ENCODE measurements around the gene TRIM28.

The TRIM28 gene

DNA sequence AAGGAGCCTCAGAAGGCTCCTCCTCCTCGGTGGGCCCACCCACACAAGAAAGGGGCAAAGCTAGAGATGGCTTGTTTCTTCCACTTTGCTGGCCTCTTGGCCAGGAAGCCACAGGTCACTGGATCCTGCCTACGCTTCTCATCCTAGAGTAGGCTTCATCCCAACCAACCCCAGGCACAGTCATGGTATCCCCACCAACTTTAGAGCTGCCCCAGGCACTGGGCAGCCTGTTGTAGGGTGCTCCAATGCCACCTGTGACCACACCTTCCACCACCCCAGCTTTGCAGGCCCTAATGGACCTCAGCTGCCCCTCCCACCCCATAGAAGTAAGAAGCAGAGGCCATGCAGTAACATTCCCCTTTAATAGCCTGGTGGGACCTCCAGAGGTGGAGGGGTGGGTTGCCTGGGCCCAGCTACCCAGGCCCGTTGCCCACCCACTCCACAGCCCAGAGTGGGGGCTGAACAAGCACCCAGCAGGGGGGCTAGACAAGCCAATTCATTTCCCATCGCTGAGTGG, 11.6 kb downstream of the TRIM28 start:
- Histone ChIP-seq H3K9ac (ENCODE audit: low read length) (peak overlapping the region; percentile 96), H3K27me3 (ENCODE audit: control insufficient read depth, insufficient read depth, low read length) (no peaks in the 10 kb centered on the region), H3K4me3 (ENCODE audit: low read length) (peak overlapping the region; percentile 38), H3K36me3 (ENCODE audit: control insufficient read depth, insufficient read depth, low read length) (peaks cover 12% of the 10 kb centered on the region), H3K9me3 (ENCODE audit: control insufficient read depth, low read length) (no peaks in the 10 kb centered on the region), H3K4me1 (ENCODE audit: control insufficient read depth, insufficient read depth, low read length) (peaks cover 33% of the 10 kb centered on the region)

DNA sequence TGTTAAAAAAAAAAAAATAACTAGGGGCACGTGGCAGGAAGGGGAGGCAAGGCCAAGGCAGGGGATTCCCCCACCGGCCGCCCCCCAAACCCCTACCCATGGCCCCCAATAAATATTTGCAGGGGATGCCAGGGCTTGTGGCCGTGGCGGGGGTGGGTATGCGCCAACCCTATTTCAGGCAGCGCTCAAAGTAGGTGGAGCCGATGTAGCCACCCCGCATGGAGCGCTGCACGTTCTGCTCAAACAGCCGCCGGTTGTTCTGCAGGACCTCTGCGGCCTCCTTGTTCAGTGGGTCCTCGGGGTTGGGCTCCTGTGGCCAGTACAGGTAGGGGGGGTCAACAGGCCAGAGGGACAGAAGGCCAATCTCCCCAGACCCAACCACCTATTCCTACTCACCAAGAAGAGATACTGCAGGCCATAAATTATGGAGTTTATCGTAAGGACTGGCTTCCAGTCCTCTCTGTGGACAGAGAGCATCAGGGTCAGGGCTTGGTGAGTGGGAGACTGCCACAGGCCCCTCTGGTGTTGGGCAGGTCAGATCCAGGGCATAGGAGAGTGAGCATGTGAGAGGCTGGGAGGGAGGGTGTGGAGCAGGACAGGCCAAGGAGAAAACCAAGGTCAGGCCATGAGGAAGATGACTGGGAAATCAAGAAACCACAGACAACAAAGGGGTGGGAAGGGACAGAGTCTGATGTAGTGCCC, 12.2 kb downstream of the TRIM28 start:
- Histone ChIP-seq H3K9ac (ENCODE audit: low read length) (no peak overlapping the region), H3K4me1 (ENCODE audit: control insufficient read depth, insufficient read depth, low read length) (peaks cover 33% of the 10 kb centered on the region), H3K36me3 (ENCODE audit: control insufficient read depth, insufficient read depth, low read length) (peaks cover 8% of the 10 kb centered on the region), H3K27me3 (ENCODE audit: control insufficient read depth, insufficient read depth, low read length) (no peaks in the 10 kb centered on the region), H3K9me3 (ENCODE audit: control insufficient read depth, low read length) (no peaks in the 10 kb centered on the region), H3K4me3 (ENCODE audit: low read length) (no peak overlapping the region)

DNA sequence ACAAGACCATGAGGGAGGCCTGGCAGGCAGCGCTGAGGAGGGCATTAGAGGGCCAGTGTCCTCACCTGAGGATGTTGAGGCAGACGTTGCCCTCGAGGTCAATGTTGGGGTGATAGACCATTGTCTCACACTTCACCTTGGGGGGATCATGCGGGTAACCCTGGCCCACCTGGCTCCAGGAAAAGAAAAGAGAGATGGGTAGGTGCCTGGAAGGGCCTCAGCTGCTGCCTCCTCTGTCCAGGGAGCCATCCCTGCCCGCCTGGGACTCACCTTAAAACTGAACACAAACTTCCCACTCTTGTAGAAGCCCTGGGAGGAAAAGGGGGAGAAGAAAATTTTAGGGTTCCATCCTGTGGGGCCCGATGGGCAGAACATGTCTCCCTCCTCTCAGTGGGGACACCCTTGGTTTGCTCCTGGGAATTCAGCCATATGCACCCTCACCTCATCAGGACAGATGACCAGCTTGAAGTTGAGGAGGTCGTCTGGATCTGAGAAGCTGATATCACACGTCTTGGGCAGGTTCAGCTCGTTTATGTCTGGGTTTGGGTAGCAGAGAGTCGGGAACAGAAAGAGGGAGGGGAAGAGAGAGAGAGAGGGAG, 12.9 kb downstream of the TRIM28 start:
- H3K36me3 ChIP-seq (ENCODE audit: control insufficient read depth, insufficient read depth, low read length): peaks cover 7% of the 10 kb centered on the region
- H3K27me3 ChIP-seq (ENCODE audit: control insufficient read depth, insufficient read depth, low read length): no peaks in the 10 kb centered on the region
- no peak overlapping the region for H3K4me3 ChIP-seq (ENCODE audit: low read length)
- H3K4me1 ChIP-seq (ENCODE audit: control insufficient read depth, insufficient read depth, low read length): peaks cover 38% of the 10 kb centered on the region
- H3K9me3 ChIP-seq (ENCODE audit: control insufficient read depth, low read length): no peaks in the 10 kb centered on the region
- H3K9ac ChIP-seq (ENCODE audit: low read length): peak overlapping the region; percentile 93

DNA sequence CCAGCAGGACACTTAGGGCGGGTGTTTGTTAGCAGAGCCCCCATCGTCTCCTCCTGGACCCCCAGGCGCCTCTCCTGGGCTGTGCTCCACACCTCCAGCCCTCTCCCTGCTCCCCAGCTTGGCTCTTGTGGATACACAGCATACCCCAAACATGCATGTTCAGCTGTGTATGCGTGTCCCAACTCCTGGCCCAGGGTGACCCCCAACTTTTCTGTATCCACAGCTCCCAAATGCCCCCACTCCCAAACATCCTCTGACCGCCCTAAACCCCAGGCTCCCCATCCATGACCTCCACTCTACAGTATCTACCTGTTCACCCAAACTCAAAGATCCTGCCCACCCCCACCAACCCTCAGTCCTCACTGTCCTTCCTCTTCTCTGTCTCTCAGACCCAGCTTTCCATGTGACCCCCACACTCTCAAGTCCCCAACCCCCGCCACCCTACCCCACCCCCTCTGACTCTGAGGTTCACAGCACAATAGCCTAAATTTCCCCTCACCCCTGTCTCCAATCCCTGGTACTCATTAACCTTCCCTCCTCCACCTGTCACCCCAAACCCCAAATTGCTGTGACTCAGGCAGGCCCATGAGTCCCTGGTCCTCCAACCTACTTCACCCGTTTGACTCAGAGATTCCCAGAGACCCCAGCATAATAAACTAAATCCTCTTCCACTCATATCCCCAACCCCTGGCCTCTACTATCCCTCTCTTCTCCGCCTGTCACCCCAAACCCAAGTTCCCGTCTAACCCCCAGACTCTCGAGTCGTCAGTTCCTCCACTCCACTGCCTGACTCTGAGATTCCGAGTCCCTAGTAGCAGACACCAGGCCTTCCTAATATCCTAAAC, 13.6 kb downstream of the TRIM28 start:
- peak overlapping the region; percentile 80 for H3K4me3 ChIP-seq (ENCODE audit: low read length)
- no peaks in the 10 kb centered on the region for H3K9me3 ChIP-seq (ENCODE audit: control insufficient read depth, low read length)
- H3K27me3 ChIP-seq (ENCODE audit: control insufficient read depth, insufficient read depth, low read length): no peaks in the 10 kb centered on the region
- peaks cover under 1% of the 10 kb centered on the region for H3K36me3 ChIP-seq (ENCODE audit: control insufficient read depth, insufficient read depth, low read length)
- H3K4me1 ChIP-seq (ENCODE audit: control insufficient read depth, insufficient read depth, low read length): peaks cover 44% of the 10 kb centered on the region
- H3K9ac ChIP-seq (ENCODE audit: low read length): peak overlapping the region; percentile 93

DNA sequence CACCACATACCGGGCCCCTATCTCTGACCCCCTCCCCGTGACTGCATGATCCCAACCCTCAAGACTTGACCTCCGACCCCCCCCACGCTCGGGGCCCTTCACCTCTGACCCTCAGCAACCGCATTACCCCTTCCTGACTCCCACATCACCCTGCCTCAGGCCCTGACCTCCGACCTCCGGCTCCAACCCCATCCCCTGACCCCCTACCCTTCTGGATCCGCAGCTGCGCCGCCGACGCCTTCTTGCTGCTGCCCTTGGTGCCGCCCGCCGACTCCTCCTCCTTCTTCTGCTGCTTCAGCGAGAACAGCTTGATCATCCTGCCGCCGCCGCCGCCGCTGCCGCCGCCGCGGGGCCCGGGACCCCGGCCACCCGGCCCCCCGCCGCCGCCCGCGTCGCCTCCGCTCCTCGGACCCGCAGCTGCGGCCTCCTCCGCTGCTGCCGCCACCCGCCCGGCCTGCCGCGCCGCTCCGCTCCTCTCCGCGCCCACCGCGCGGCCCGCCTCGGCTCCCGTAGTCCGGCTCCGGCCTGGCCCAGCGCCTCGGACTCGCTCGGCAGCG, 14.3 kb downstream of the TRIM28 start, which contains the start of gene UBE2M:
Gene UBE2M (minus strand): TSS at position 546 of the 557 bp plus-strand sequence. CDS start 230 bp downstream, at position 316.
- Histone ChIP-seq H3K4me3 (ENCODE audit: low read length) (peak within 1 kb of the TSS; percentile 80), H3K36me3 (ENCODE audit: control insufficient read depth, insufficient read depth, low read length) (no peaks in the 10 kb centered on the region), H3K27me3 (ENCODE audit: control insufficient read depth, insufficient read depth, low read length) (no peaks in the 10 kb centered on the region), H3K9me3 (ENCODE audit: control insufficient read depth, low read length) (no peaks in the 10 kb centered on the region), H3K4me1 (ENCODE audit: control insufficient read depth, insufficient read depth, low read length) (peaks cover 51% of the 10 kb centered on the region), H3K9ac (ENCODE audit: low read length) (peak within 1 kb of the TSS; percentile 94)

DNA sequence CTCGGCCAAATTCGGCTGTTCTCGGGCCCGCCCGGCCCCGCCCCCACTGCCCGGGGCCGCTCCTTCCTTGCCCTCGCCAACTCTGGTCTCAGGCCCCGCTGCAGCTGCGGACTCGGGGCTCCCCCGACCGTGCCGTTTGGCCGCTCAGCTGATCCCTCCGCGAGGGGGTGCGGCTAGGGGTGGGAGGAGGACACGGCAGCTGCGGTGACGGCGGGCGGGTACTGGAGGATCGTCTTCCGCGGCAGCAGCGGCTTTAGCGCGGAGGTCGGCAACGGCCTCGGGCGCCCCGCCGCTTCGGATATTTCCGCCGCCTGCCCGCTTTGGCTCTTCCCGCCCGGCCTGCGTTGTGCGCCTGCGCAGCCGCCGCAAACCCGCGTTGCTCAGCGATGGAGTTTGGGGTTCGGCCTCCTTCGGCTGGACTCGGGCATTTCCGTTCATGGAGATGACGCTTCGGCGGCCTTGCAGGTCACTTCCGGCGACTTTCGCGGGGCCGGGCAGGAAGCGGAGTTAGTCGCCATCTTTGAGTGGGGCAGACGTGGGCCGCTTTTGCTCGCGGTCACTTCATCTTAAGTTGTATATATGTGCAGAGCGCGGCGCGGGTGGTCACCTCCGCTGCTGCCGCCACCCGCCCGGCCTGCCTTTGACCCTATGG, 14.9 kb downstream of the TRIM28 start:
- peak overlapping the region; percentile 94 for H3K9ac ChIP-seq (ENCODE audit: low read length)

DNA sequence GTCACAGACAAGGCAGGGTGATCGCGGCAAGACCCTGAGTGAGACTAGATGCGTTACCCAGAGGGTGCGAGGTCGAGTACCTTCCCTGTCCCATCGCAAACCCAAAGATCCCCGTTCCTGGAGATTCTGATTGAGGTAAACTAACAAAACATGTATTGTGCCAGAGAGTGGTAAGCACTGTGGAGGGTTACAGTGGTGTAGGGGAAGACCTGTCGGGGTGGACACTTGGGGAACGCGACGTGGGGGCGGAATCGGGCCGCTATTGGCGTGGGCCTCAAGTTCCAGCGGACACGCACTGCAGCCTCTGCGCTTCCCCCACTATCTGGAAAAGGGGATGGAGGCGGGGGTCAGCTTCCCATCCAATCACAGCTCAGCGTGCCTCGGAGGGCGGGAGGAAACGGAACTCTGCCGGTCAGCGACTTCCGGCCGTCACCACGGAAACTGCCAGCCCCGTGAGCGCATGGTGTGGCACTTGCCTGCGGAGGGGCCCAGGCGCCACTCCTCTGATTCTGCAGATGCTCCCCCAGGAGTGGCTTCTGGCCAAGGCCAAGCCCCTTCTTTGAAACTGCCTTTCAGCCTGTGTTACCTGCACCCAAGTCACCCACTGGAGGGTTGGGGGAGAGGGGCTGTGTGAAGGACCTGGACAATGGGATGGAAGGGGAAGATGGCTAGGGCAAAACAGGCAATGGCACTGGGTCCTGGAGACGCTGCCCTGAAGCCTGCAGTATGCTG, 15.6 kb downstream of the TRIM28 start:
- Histone ChIP-seq H3K9me3 (ENCODE audit: control insufficient read depth, low read length) (no peaks in the 10 kb centered on the region), H3K36me3 (ENCODE audit: control insufficient read depth, insufficient read depth, low read length) (no peaks in the 10 kb centered on the region), H3K9ac (ENCODE audit: low read length) (peak overlapping the region; percentile 94), H3K4me3 (ENCODE audit: low read length) (peak overlapping the region; percentile 72), H3K4me1 (ENCODE audit: control insufficient read depth, insufficient read depth, low read length) (peaks cover 51% of the 10 kb centered on the region), H3K27me3 (ENCODE audit: control insufficient read depth, insufficient read depth, low read length) (no peaks in the 10 kb centered on the region)

More for the DNA sequence above, 14.9 kb downstream of the TRIM28 start:
- Histone ChIP-seq H3K4me3 (ENCODE audit: low read length) (peak overlapping the region; percentile 72), H3K9me3 (ENCODE audit: control insufficient read depth, low read length) (no peaks in the 10 kb centered on the region), H3K27me3 (ENCODE audit: control insufficient read depth, insufficient read depth, low read length) (no peaks in the 10 kb centered on the region), H3K36me3 (ENCODE audit: control insufficient read depth, insufficient read depth, low read length) (no peaks in the 10 kb centered on the region), H3K4me1 (ENCODE audit: control insufficient read depth, insufficient read depth, low read length) (peaks cover 56% of the 10 kb centered on the region)

DNA sequence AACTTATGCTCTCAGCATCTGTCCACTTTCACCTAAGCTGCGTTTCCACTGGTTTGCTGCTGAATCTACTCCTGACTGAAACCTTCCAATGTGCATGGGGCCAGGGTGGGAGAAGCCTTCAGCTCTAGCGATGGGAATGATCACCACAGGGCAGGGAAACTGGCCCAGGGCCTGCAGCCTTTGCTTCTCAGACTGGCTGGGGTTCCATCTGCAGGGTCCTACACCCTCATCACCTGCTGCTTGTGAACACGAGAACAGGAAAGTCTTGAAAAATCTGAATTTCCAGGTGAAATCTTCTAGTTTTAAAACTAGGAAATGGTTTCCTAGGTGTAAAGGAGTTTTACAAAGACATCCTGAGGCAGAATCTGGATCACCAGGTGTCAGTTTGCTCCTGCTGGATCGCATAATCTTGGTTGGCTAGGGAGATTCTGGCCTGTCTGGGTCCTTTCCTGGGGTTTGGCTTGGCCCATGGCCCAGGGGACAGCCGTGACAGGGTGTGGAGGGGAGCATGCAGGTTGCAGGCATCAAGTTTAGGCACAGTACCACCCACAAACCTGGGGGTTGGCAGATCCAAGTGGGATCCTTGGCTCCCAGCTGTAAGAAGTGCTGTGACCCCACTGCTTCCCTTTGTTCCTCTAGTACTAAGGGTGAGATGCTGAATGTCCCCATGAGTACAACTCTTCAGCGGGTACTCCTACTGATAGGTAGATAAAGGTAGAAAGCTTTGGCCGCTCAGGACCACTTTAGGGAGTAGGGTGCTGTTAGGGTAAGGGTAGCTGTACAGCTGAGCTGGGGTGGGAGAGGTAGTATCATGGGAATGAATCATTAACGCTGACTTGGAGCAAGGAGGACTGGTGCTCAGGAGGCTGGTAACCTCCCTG, 16.4 kb downstream of the TRIM28 start:
- Histone ChIP-seq H3K27me3 (ENCODE audit: control insufficient read depth, insufficient read depth, low read length) (no peaks in the 10 kb centered on the region), H3K9ac (ENCODE audit: low read length) (peak overlapping the region; percentile 94), H3K4me3 (ENCODE audit: low read length) (peak overlapping the region; percentile 72), H3K4me1 (ENCODE audit: control insufficient read depth, insufficient read depth, low read length) (peaks cover 47% of the 10 kb centered on the region), H3K9me3 (ENCODE audit: control insufficient read depth, low read length) (no peaks in the 10 kb centered on the region), H3K36me3 (ENCODE audit: control insufficient read depth, insufficient read depth, low read length) (no peaks in the 10 kb centered on the region)

DNA sequence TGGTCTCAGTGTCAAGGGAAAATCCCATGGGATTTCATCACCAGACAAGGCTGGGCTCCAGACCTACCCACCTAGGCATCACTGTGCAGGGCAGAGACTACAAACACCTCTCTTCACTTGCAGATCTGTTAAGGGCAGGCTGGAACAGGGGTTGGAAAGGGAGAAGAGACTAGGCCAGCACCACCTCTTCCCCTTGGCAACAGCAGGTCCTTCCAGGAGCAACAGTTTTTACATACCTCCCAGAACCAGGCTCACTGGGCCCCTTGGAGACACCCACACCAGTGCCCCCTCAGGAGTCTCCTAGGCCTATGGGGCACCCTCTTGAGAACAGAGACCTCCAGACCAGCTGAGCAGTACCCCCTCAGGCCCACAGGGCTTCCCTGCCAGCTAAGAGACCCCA, 17.1 kb downstream of the TRIM28 start:
- peaks cover 44% of the 10 kb centered on the region for H3K4me1 ChIP-seq (ENCODE audit: control insufficient read depth, insufficient read depth, low read length)
- H3K27me3 ChIP-seq (ENCODE audit: control insufficient read depth, insufficient read depth, low read length): no peaks in the 10 kb centered on the region
- H3K36me3 ChIP-seq (ENCODE audit: control insufficient read depth, insufficient read depth, low read length): no peaks in the 10 kb centered on the region
- H3K9ac ChIP-seq (ENCODE audit: low read length): no peak overlapping the region
- H3K4me3 ChIP-seq (ENCODE audit: low read length): no peak overlapping the region
- H3K9me3 ChIP-seq (ENCODE audit: control insufficient read depth, low read length): no peaks in the 10 kb centered on the region

DNA sequence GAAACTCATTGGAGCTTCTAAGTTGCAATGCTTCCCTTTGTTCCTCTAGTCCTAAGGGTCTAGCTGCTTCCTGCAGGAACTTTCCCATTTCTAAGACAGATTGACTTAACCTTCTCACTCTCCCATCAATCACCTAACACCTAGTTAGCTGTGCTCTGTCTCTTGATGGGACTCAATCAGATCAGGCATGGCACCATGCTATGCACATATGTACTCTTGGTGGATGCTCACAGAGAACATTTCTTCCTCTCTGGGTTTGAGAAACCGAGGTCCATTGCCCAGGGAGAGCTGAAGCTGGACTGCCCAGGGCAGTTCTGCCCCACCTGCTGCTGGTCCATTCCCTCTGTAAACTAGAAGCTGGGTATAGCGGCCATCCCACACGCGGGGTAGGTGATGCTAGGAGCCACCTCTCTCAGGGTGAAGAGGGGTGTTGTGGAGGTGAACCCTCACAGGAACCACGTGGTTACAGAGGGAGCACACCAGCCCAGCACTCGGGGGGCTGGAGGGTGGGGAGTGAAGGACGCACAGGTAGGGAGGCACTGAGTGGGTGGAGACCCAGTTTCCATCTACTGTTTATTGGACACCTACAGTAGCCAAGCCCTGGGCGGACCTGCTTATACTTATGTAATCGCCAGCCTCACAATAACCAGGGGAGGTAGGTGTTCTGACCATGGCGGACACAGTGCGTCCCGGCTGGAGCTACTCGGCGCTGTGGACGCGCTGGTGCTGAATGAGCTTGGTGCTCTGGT, 17.7 kb downstream of the TRIM28 start:
- Histone ChIP-seq H3K9me3 (ENCODE audit: control insufficient read depth, low read length) (no peaks in the 10 kb centered on the region), H3K4me3 (ENCODE audit: low read length) (peak overlapping the region; percentile 12), H3K27me3 (ENCODE audit: control insufficient read depth, insufficient read depth, low read length) (no peaks in the 10 kb centered on the region), H3K4me1 (ENCODE audit: control insufficient read depth, insufficient read depth, low read length) (peaks cover 44% of the 10 kb centered on the region), H3K36me3 (ENCODE audit: control insufficient read depth, insufficient read depth, low read length) (no peaks in the 10 kb centered on the region), H3K9ac (ENCODE audit: low read length) (peak overlapping the region; percentile 40)
